ENCODE measurements around the gene AFG3L2. TPM values are rescaled to one million over a fixed set of nuclear protein-coding genes. Genes with fewer than 3 reads are reported as not detected.

The AFG3L2 gene
- total RNA-seq, 1 donor from 2014 or later: 46.7 TPM

DNA sequence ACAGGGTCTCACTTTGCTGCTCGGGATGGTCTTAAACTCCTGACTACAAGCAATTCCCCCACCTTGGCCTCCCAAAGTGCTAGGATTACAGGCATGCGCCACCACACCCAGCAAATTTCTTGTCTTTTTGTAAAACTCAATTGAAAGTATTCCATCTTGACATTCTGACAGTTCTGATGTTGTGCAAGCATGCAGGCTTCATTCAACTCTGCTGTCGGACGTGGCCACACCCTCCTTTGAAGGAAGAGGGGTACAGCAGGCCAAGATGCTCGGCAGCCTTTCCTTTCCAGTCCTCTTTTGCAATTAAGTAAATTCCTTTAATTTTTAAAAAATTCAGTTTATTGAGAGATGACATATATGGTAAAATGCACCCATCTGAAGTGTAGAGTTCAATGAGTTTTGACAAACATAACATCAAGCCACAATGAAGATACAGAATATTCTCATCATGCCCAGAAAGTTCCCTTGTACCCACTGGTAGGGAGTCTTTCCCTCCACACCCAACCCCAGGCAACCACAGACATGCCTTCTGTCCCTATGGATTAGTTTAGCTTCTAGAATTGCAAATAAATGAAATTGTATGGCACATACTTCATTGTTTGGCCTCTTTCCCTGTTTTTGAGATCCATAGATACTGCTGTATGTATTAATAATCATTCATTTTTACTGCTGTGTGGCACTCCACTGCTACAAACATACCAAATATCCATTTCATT lies 35.9 kb downstream of the AFG3L2 start:
- Mint-ChIP-seq H3K4me3 (ENCODE audit: unreplicated experiment) (no peak overlapping the region), H3K27me3 (ENCODE audit: low read depth, unreplicated experiment) (no peaks in the 10 kb centered on the region), H3K9me3 (ENCODE audit: unreplicated experiment) (no peaks in the 10 kb centered on the region), H3K36me3 (ENCODE audit: low read depth, unreplicated experiment) (peaks cover 17% of the 10 kb centered on the region), H3K4me1 (ENCODE audit: low read depth, unreplicated experiment) (peaks cover 22% of the 10 kb centered on the region), H3K27ac (ENCODE audit: unreplicated experiment) (no peak overlapping the region)
- DNase-seq (ENCODE audit: low read depth) (no peak), FAIRE-seq (no peak)
- peaks cover 26% of the 10 kb centered on the region for H3K36me3 ChIP-seq (ENCODE audit: insufficient read depth, low read length)
- no peak overlapping the region for H3K4me3 ChIP-seq (ENCODE audit: insufficient read depth, low read depth, low read length)
- H3K9ac ChIP-seq (ENCODE audit: low read length): no peak overlapping the region
- no peak overlapping the region for H2AFZ ChIP-seq (ENCODE audit: low read depth, low read length)
- TF ChIP-seq, protein P1, sequence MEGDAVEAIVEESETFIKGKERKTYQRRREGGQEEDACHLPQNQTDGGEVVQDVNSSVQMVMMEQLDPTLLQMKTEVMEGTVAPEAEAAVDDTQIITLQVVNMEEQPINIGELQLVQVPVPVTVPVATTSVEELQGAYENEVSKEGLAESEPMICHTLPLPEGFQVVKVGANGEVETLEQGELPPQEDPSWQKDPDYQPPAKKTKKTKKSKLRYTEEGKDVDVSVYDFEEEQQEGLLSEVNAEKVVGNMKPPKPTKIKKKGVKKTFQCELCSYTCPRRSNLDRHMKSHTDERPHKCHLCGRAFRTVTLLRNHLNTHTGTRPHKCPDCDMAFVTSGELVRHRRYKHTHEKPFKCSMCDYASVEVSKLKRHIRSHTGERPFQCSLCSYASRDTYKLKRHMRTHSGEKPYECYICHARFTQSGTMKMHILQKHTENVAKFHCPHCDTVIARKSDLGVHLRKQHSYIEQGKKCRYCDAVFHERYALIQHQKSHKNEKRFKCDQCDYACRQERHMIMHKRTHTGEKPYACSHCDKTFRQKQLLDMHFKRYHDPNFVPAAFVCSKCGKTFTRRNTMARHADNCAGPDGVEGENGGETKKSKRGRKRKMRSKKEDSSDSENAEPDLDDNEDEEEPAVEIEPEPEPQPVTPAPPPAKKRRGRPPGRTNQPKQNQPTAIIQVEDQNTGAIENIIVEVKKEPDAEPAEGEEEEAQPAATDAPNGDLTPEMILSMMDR (IDR thresholded peaks at IDR 0.05; ENCODE audit: insufficient read depth, low read depth, low read length): no peak
- TF ChIP-seq EZH2 (IDR thresholded peaks at IDR 0.05; ENCODE audit: insufficient read depth, low read length): no peak
- no peaks in the 10 kb centered on the region for H3K79me2 ChIP-seq (ENCODE audit: insufficient read depth, low read length)
- no peak overlapping the region for H3K27ac ChIP-seq (ENCODE audit: low read depth, low read length)
- H3K27me3 ChIP-seq (ENCODE audit: insufficient read depth, low read length): no peaks in the 10 kb centered on the region
- H3K4me2 ChIP-seq (ENCODE audit: low read length): no peak overlapping the region
- H3K4me1 ChIP-seq (ENCODE audit: insufficient read depth, low read length): peaks cover 16% of the 10 kb centered on the region
- no peaks in the 10 kb centered on the region for H3K9me3 ChIP-seq (ENCODE audit: insufficient read depth, low read depth, low read length)
- H4K20me1 ChIP-seq (ENCODE audit: insufficient read depth, low read length): peaks cover 36% of the 10 kb centered on the region

DNA sequence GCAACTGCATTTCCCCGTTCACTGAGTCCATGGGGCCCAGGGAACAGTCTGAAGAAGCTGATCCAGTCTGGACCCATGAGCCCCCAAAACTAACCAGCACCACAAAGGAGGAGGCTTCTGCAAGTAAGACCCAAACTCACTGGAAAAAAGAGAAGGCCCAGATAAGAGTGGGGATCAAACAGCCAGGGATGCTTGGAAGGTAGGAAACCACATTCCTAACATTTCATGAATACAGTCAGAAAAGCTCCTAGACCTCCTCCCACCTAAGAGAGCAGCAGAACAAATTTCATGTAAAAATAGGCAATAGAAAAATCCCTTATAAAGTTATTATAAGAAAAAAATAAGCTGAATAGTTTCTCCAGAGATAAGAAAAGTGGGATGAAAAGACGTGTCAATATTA lies 38.6 kb downstream of the AFG3L2 start:
- Histone ChIP-seq H3K27me3 (ENCODE audit: insufficient read depth, low read length) (no peaks in the 10 kb centered on the region), H3K27ac (ENCODE audit: low read depth, low read length) (no peak overlapping the region), H3K4me2 (ENCODE audit: low read length) (no peak overlapping the region), H3K4me3 (ENCODE audit: insufficient read depth, low read depth, low read length) (no peak overlapping the region), H3K36me3 (ENCODE audit: insufficient read depth, low read length) (peaks cover 15% of the 10 kb centered on the region), H3K79me2 (ENCODE audit: insufficient read depth, low read length) (no peaks in the 10 kb centered on the region), H2AFZ (ENCODE audit: low read depth, low read length) (no peak overlapping the region), H3K4me1 (ENCODE audit: insufficient read depth, low read length) (peaks cover 18% of the 10 kb centered on the region), H3K9me3 (ENCODE audit: insufficient read depth, low read depth, low read length) (no peaks in the 10 kb centered on the region), H4K20me1 (ENCODE audit: insufficient read depth, low read length) (peaks cover 51% of the 10 kb centered on the region), H3K9ac (ENCODE audit: low read length) (no peak overlapping the region)
- H3K4me3 Mint-ChIP-seq (ENCODE audit: unreplicated experiment): no peak overlapping the region
- peaks cover 38% of the 10 kb centered on the region for H3K4me1 Mint-ChIP-seq (ENCODE audit: low read depth, unreplicated experiment)
- DNase-seq (ENCODE audit: low read depth): no peak
- H3K36me3 Mint-ChIP-seq (ENCODE audit: low read depth, unreplicated experiment): peaks cover 25% of the 10 kb centered on the region
- no peak overlapping the region for H3K27ac Mint-ChIP-seq (ENCODE audit: unreplicated experiment)
- TF ChIP-seq, protein P1 (IDR thresholded peaks at IDR 0.05; ENCODE audit: insufficient read depth, low read depth, low read length): no peak
- TF ChIP-seq EZH2 (IDR thresholded peaks at IDR 0.05; ENCODE audit: insufficient read depth, low read length): no peak
- FAIRE-seq: no peak
- no peaks in the 10 kb centered on the region for H3K27me3 Mint-ChIP-seq (ENCODE audit: low read depth, unreplicated experiment)
- no peaks in the 10 kb centered on the region for H3K9me3 Mint-ChIP-seq (ENCODE audit: unreplicated experiment)

DNA sequence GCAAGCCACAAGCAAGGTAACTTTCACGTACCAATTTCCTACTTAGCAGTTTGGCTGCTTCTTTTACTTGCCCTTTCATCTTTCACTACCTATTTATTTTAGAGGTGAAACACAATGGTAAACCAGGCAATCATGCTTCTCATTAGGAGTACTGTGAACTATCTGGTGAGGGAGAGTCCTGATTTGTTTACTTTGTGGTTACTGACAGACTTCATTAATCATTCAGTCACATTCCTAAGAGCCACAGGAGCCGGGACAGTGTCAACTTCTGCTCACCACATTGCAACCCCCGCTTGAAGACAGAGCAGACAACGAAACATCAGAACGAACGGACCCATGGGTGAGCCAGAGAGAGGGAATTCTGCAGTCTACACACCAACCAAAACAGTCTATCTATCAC lies 40.1 kb downstream of the AFG3L2 start:
- H3K27me3 Mint-ChIP-seq (ENCODE audit: low read depth, unreplicated experiment): no peaks in the 10 kb centered on the region
- Histone ChIP-seq H3K9ac (ENCODE audit: low read length) (no peak overlapping the region), H3K4me2 (ENCODE audit: low read length) (peak overlapping the region; percentile 37), H3K36me3 (ENCODE audit: insufficient read depth, low read length) (peaks cover 12% of the 10 kb centered on the region), H3K4me1 (ENCODE audit: insufficient read depth, low read length) (peaks cover 18% of the 10 kb centered on the region), H3K4me3 (ENCODE audit: insufficient read depth, low read depth, low read length) (no peak overlapping the region), H3K79me2 (ENCODE audit: insufficient read depth, low read length) (no peaks in the 10 kb centered on the region), H2AFZ (ENCODE audit: low read depth, low read length) (no peak overlapping the region), H3K9me3 (ENCODE audit: insufficient read depth, low read depth, low read length) (no peaks in the 10 kb centered on the region), H4K20me1 (ENCODE audit: insufficient read depth, low read length) (peaks cover 54% of the 10 kb centered on the region), H3K27ac (ENCODE audit: low read depth, low read length) (no peak overlapping the region), H3K27me3 (ENCODE audit: insufficient read depth, low read length) (no peaks in the 10 kb centered on the region)
- FAIRE-seq: peak; percentile 81
- H3K9me3 Mint-ChIP-seq (ENCODE audit: unreplicated experiment): no peaks in the 10 kb centered on the region
- H3K4me3 Mint-ChIP-seq (ENCODE audit: unreplicated experiment): peak overlapping the region; percentile 10
- DNase-seq (ENCODE audit: low read depth): peak; percentile 90
- peaks cover 24% of the 10 kb centered on the region for H3K36me3 Mint-ChIP-seq (ENCODE audit: low read depth, unreplicated experiment)
- peaks cover 38% of the 10 kb centered on the region for H3K4me1 Mint-ChIP-seq (ENCODE audit: low read depth, unreplicated experiment)
- TF ChIP-seq EZH2 (IDR thresholded peaks at IDR 0.05; ENCODE audit: insufficient read depth, low read length): no peak
- TF ChIP-seq, protein P1 (IDR thresholded peaks at IDR 0.05; ENCODE audit: insufficient read depth, low read depth, low read length): no peak
- H3K27ac Mint-ChIP-seq (ENCODE audit: unreplicated experiment): peak overlapping the region; percentile 6

All from astrocyte (in vitro differentiated cells and primary cell).